Anterior cingulate cortex (tissue), 58 donors: Measurements from ENCODE around the gene ANGEL1.

ENCODE experiments used
- DNase-seq, 58 donors: peaks; one replicate each; lab custom pipeline; 2025; lab: John Stamatoyannopoulos, UW

The ANGEL1 gene

GRCh38 chr14:76742966-76743365 lies 69.7 kb downstream of the ANGEL1 start:
- DNase-seq = no peak

GRCh38 chr14:76742185-76742584 lies 70.5 kb downstream of the ANGEL1 start:
- no peak for DNase-seq

GRCh38 chr14:76741074-76741473 lies 71.6 kb downstream of the ANGEL1 start:
- no peak for DNase-seq
